IMR-90 (cell line): ENCODE results near the gene KHDRBS1. TPM values are rescaled to one million over a fixed set of nuclear protein-coding genes. Genes with fewer than 3 reads are reported as not detected.
A peak's percentile ranks its signal among the peaks of the same experiment; 100 is the strongest.

Source experiments
- ATAC-seq: fragments of 200-7000 bp; cut with Tn5 transposase; 2 replicates; pipeline ENCODE4 v1.9.1; 2020; ENCODE audit warnings: low read depth, mild to moderate bottlenecking, moderate library complexity
- BruUV-seq: library from RNA; stranded (reverse); fragments of 400-500 nt; replicated peaks from 2 replicates; lab custom pipeline; 2021; lab: Mats Ljungman, UMichigan
- CTCF ChIA-PET: fragments of 300-600 bp; formaldehyde crosslinking; extraction: SDS; loops from one replicate; lab custom pipeline; 2021; ENCODE audit warnings: antibody characterized with exemption; lab: Yijun Ruan, JAX
- POLR2A ChIA-PET: fragments of 300-600 bp; sonication (Branson Sonifier 250); formaldehyde crosslinking; loops from one replicate; lab custom pipeline; 2022; ENCODE audit warnings: antibody characterized with exemption; ENCODE audit not compliant: unreplicated experiment; lab: Charles Lee
- DNase-seq: peaks from one replicate; pipeline ENCODE4 v3.0.0; 2013
- H2AFZ ChIP-seq: replicated peaks from 2 replicates; pipeline ENCODE3; 2013; ENCODE audit warnings: low read length, mild to moderate bottlenecking; ENCODE audit not compliant: poor library complexity
- H2AK5ac ChIP-seq: 2 replicates; pipeline ENCODE4 v1.6.1; 2013; ENCODE audit warnings: low read depth, low read length, inconsistent platforms
- H2AK9ac ChIP-seq: replicated peaks from 2 replicates; pipeline ENCODE3; 2013; ENCODE audit warnings: mild to moderate bottlenecking, low read depth, low read length, moderate library complexity; ENCODE audit not compliant: poor library complexity
- H2BK120ac ChIP-seq: 2 replicates; pipeline ENCODE4 v1.6.1; 2013; ENCODE audit warnings: low read depth, low read length, inconsistent platforms
- H2BK15ac ChIP-seq: 3 replicates; pipeline ENCODE4 v1.6.1; 2013; ENCODE audit warnings: low read depth, low read length, inconsistent platforms
- H2BK20ac ChIP-seq: 2 replicates; pipeline ENCODE4 v1.6.1; 2013; ENCODE audit warnings: low read depth, mild to moderate bottlenecking, inconsistent platforms, low read length, moderate library complexity
- H2BK5ac ChIP-seq: 2 replicates; pipeline ENCODE4 v1.6.1; 2013; ENCODE audit warnings: mild to moderate bottlenecking, low read depth, low read length, inconsistent platforms; ENCODE audit not compliant: poor library complexity, severe bottlenecking
- H3K14ac ChIP-seq: replicated peaks from 2 replicates; pipeline ENCODE4 v1.6.1; 2013; ENCODE audit warnings: low read depth, low read length, inconsistent platforms
- H3K18ac ChIP-seq: 2 replicates; pipeline ENCODE4 v1.6.1; 2013; ENCODE audit warnings: low read depth, low read length, control low read depth
- H3K23ac ChIP-seq: 2 replicates; pipeline ENCODE4 v1.6.1; 2013; ENCODE audit warnings: low read depth, low read length, inconsistent platforms
- H3K27ac ChIP-seq: 2 replicates; pipeline ENCODE4 v1.5.1; 2013; ENCODE audit warnings: mild to moderate bottlenecking, control low read depth, low read length; ENCODE audit not compliant: insufficient read depth
- H3K27me3 ChIP-seq: 2 replicates; pipeline ENCODE4 v1.6.1; 2013; ENCODE audit warnings: low read length; ENCODE audit not compliant: control insufficient read depth, insufficient read depth
- H3K36me3 ChIP-seq: 2 replicates; pipeline ENCODE4 v1.6.1; 2013; ENCODE audit warnings: low read length, mixed read lengths; ENCODE audit not compliant: control insufficient read depth, insufficient read depth
- H3K4ac ChIP-seq: 2 replicates; pipeline ENCODE4 v1.6.1; 2013; ENCODE audit warnings: low read depth, low read length, inconsistent platforms
- H3K4me1 ChIP-seq: 2 replicates; pipeline ENCODE4 v1.6.1; 2013; ENCODE audit warnings: low read length, mixed read lengths; ENCODE audit not compliant: control insufficient read depth, insufficient read depth
- H3K4me2 ChIP-seq: 2 replicates; pipeline ENCODE4 v1.6.1; 2013; ENCODE audit warnings: low read depth, mild to moderate bottlenecking, control low read depth, low read length, moderate library complexity
- H3K4me3 ChIP-seq: 2 replicates; pipeline ENCODE4 v1.5.1; 2013; ENCODE audit warnings: low read depth, mild to moderate bottlenecking, control low read depth, low read length, moderate library complexity; ENCODE audit not compliant: insufficient read depth
- H3K56ac ChIP-seq: 2 replicates; pipeline ENCODE4 v1.6.1; 2013; ENCODE audit warnings: low read length, inconsistent platforms; ENCODE audit not compliant: insufficient read depth; ENCODE audit errors: extremely low read depth
- H3K79me1 ChIP-seq, 2 experiments: 2 replicates each; pipeline ENCODE4 v1.6.1; 2013; ENCODE audit warnings: low read length in 2 of 2, inconsistent platforms in 1 of 2, low read depth in 1 of 2
- H3K9ac ChIP-seq: 2 replicates; pipeline ENCODE4 v1.6.1; 2013; ENCODE audit warnings: low read depth, low read length, control low read depth
- H3K9me1 ChIP-seq: 2 replicates; pipeline ENCODE4 v1.6.1; 2013; ENCODE audit warnings: low read length, inconsistent platforms; ENCODE audit not compliant: insufficient read depth
- H3K9me3 ChIP-seq: 2 replicates; pipeline ENCODE4 v1.6.1; 2013; ENCODE audit warnings: low read length; ENCODE audit not compliant: control insufficient read depth, insufficient read depth
- H4K20me1 ChIP-seq: 2 replicates; pipeline ENCODE4 v1.6.1; 2013; ENCODE audit warnings: low read length, inconsistent platforms; ENCODE audit not compliant: insufficient read depth
- H4K5ac ChIP-seq: 2 replicates; pipeline ENCODE4 v1.6.1; 2013; ENCODE audit warnings: mild to moderate bottlenecking, low read depth, low read length, control low read depth
- H4K8ac ChIP-seq, 2 experiments: 2 replicates each; pipeline ENCODE4 v1.6.1; 2013; ENCODE audit warnings: low read depth in 2 of 2, low read length in 2 of 2, control low read depth in 1 of 2, inconsistent platforms in 1 of 2
- H4K91ac ChIP-seq: 2 replicates; pipeline ENCODE4 v1.6.1; 2013; ENCODE audit warnings: low read depth, low read length, inconsistent platforms; ENCODE audit not compliant: insufficient read depth
- BHLHE40 ChIP-seq: fragments of 150-350 bp; IDR thresholded peaks from 2 replicates; pipeline ENCODE4 v1.6.1; 2016; ENCODE audit warnings: mild to moderate bottlenecking, low read depth, low read length
- WGBS, 2 experiments: methylation state at CpG; one replicate each; pipeline versions ENCODE4 v1.1.5 to v1.1.7; 2013; ENCODE audit warnings: missing lambda C conversion rate in 2 of 2; ENCODE audit not compliant: insufficient read length in 1 of 2; ENCODE audit errors: extremely low coverage in 2 of 2; 5-methylcytosine and 5-hydroxymethylcytosine counted together
- dilution Hi-C: fragments of 300-500 bp; cut with HindIII; formaldehyde crosslinking; loops from one replicate; pipeline ENCODE4 v1.14.3; 2018; ENCODE audit warnings: low sequenced_read_pairs; ENCODE audit not compliant: unreplicated experiment
- in situ Hi-C: fragments of 300-500 bp; cut with MboI; formaldehyde crosslinking; loops from 3 replicates; pipeline ENCODE4 v1.14.3; 2019; ENCODE audit warnings: low sequenced_read_pairs, inconsistent platforms, mixed read lengths
- intact Hi-C: fragments of 100-400 bp; cut with micrococcal nuclease; formaldehyde crosslinking; loops from 2 replicates; pipeline ENCODE4 v1.10.0; 2022
- polyA plus RNA-seq, 3 experiments: library from polyadenylated mRNA; depleted of rRNA; stranded (reverse); fragments of >200 nt; gene quantifications; 2 replicates each; pipeline ENCODE4 v1.2.3, GENCODE V29; 2012; ENCODE audit warnings: low replicate concordance in 1 of 3
- total RNA-seq: library from RNA; depleted of rRNA; stranded (reverse); fragments of >200 nt; gene quantifications from 2 replicates; pipeline ENCODE4 v1.2.3, GENCODE V29; 2012

The KHDRBS1 gene
- total and polyA plus RNA-seq, 2 of the 4 experiments (the other 2 are of a cell fraction), result 33.7 to 67.6 TPM

GRCh38 chr1:32048440-32048839 lies 34.8 kb downstream of the KHDRBS1 start:
- H4K20me1 ChIP-seq, result peaks cover 56% of the 10 kb centered on the region
- H3K14ac ChIP-seq, result no peak overlapping the region
- H3K79me1 ChIP-seq, result peaks cover 28 to 61% of the 10 kb centered on the region in 2 experiments
- H3K4me1 ChIP-seq, result peaks cover 12% of the 10 kb centered on the region
- no peak overlapping the region for H3K4me3 ChIP-seq
- 0 out of 2 replicates have a peak overlapping the region, but pooled peaks have one; percentile 23 for H2AK5ac ChIP-seq
- peak overlapping the region; percentile 38 for H3K4me2 ChIP-seq
- 0 out of 2 replicates have a peak overlapping the region, but pooled peaks have one; percentile 9 for H3K18ac ChIP-seq
- POLR2A ChIA-PET, result interaction anchor here (0.7 kb wide), 1 partner anchor 13 kb away, joined by 7 read pairs; no protein-coding TSS in a partner anchor
- CTCF ChIA-PET, result interaction anchor here (1.0 to 1.2 kb wide), 2 partner anchors 15 to 45 kb away, joined by 3 to 6 read pairs; no protein-coding TSS in a partner anchor
- no peak overlapping the region for H4K5ac ChIP-seq
- TF ChIP-seq BHLHE40, result no peak
- in situ Hi-C loops, result no loop called here
- H4K8ac ChIP-seq, result no peak overlapping the region
- peak overlapping the region; percentile 19; the same call in 1 of the 2 replicates for H3K56ac ChIP-seq
- H2AK9ac ChIP-seq, result no peak overlapping the region
- no peak overlapping the region for H2BK20ac ChIP-seq
- peak; percentile 87 for DNase-seq
- no peak overlapping the region for H2AFZ ChIP-seq
- H3K27me3 ChIP-seq, result no peaks in the 10 kb centered on the region
- H3K23ac ChIP-seq, result peak overlapping the region; percentile 48; the same call in 1 of the 2 replicates
- H4K91ac ChIP-seq, result no peak overlapping the region
- H2BK15ac ChIP-seq, result no peak overlapping the region
- H3K36me3 ChIP-seq, result peaks cover 44% of the 10 kb centered on the region
- no TSS peak for BruUV-seq
- peak overlapping the region; percentile 73; the same call in 1 of the 2 replicates for H3K27ac ChIP-seq
- WGBS, 2 experiments, result no CpG with 5 or more reads among the region's 2 CpGs
- peak; percentile 83 for ATAC-seq
- no peak overlapping the region for H3K9ac ChIP-seq
- H2BK120ac ChIP-seq, result no peak overlapping the region
- intact Hi-C loops, result loop anchor here (1.0 kb wide), 1 partner anchor 14 kb away; no protein-coding TSS in a partner anchor
- no peak overlapping the region for H3K4ac ChIP-seq
- H3K9me1 ChIP-seq, result peaks cover 11% of the 10 kb centered on the region
- dilution Hi-C loops, result no loop called here
- H3K9me3 ChIP-seq, result no peaks in the 10 kb centered on the region
- peak overlapping the region; percentile 76 for H2BK5ac ChIP-seq
